GM19438 (cell line): ENCODE measurements around the gene RANBP1.

Experiments
- ATAC-seq: cut with Tn5 transposase; IDR thresholded peaks from one replicate; pipeline ENCODE4 v1.9.1; 2021; ENCODE audit warnings: low read depth; ENCODE audit not compliant: unreplicated experiment

Gene RANBP1

GRCh38 chr22:20118300-20119020, 2.6 kb downstream of the RANBP1 start:
- no peak for ATAC-seq

GRCh38 chr22:20121856-20122415, 6.0 kb downstream of the RANBP1 start:
- no peak for ATAC-seq

- ATAC-seq = no peak
These were observed 7.6 kb downstream of the RANBP1 start for GRCh38 chr22:20123366-20124082.

- ATAC-seq = no peak
These were observed 8.3 kb downstream of the RANBP1 start for GRCh38 chr22:20124083-20124787.

- no peak for ATAC-seq
These were observed 9.6 kb downstream of the RANBP1 start for GRCh38 chr22:20125201-20126174.

- ATAC-seq = no peak
These were observed 10.6 kb downstream of the RANBP1 start for GRCh38 chr22:20126284-20127029.

- ATAC-seq = no peak
These were observed 11.5 kb downstream of the RANBP1 start for GRCh38 chr22:20127318-20127868.

GRCh38 chr22:20127869-20128618, 12.1 kb downstream of the RANBP1 start:
- no peak for ATAC-seq

- no peak for ATAC-seq
These were observed 12.7 kb downstream of the RANBP1 start for GRCh38 chr22:20128619-20128901.

GRCh38 chr22:20128902-20129746, 13.2 kb downstream of the RANBP1 start:
- ATAC-seq = no peak

- ATAC-seq = no peak
These were observed 13.8 kb downstream of the RANBP1 start for GRCh38 chr22:20129747-20130014.

- ATAC-seq = no peak
These were observed 14.4 kb downstream of the RANBP1 start for GRCh38 chr22:20130319-20130718.

GRCh38 chr22:20130731-20131596, 15.1 kb downstream of the RANBP1 start:
- peak; percentile 60 for ATAC-seq

GRCh38 chr22:20131597-20131858, 15.6 kb downstream of the RANBP1 start, which contains the start of gene ZDHHC8:
TSS of gene ZDHHC8 (plus strand) at chr22:20131804. CDS start at chr22:20131948, 144 bp downstream.
- no peak for ATAC-seq

GRCh38 chr22:20131859-20132685, 16.2 kb downstream of the RANBP1 start:
- no peak for ATAC-seq

GRCh38 chr22:20132686-20133246, 16.9 kb downstream of the RANBP1 start:
- no peak for ATAC-seq
